Measurements from ENCODE around the gene ATP5PO.

Gene ATP5PO

DNA sequence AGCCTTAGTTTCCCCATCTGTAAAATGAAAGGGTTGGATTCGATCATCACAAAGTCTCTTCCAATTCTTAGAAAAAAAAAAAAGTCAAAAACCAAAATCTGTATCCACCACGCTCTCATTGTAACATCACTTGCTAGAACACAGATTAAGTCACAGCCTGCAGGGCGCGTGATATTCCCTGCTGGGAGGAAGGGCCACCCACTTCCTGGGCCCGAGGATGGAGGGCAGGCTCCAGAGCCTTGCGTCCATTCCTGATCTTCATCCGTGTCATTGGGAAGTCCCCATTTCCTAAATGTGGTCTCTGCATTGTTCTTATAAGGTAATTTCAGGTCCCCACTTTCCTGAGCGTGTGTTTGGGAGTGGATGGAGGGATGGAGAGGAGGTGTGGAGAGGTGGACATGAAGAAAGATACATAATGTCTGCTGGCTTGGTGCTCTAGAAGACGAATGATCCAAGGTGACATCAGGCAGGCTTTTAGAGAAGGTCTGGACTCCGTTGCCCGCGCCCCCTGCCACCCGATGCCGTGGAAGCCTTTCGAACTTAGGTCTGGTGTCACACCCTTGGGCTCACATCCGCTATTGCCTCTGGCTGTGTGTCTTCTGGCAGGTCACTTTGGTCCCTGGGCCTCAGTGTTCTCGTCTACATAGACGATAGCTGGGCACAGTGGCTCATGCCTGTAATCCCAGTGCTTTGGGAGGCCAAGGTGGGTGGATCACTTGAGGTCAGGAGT, 56.1 kb downstream of the ATP5PO start:
- Histone ChIP-seq H3K27ac (ENCODE audit: low read depth in 2 of 2, low read length in 2 of 2) (no peak overlapping the region), H3K9ac (ENCODE audit: low read depth in 1 of 2, low read length in 2 of 2) (no peak overlapping the region), H3K9me3 (ENCODE audit: control insufficient read depth in 2 of 2, low read length in 2 of 2) (no peaks in the 10 kb centered on the region), H3K4me1 (ENCODE audit: control insufficient read depth in 2 of 2, insufficient read depth in 2 of 2, low read length in 2 of 2) (no peaks in the 10 kb centered on the region), H3K36me3 (ENCODE audit: control insufficient read depth in 2 of 2, insufficient read depth in 2 of 2, low read length in 2 of 2) (no peaks in the 10 kb centered on the region), H3K27me3 (ENCODE audit: control insufficient read depth in 2 of 2, insufficient read depth in 2 of 2, low read length in 2 of 2) (no peaks in the 10 kb centered on the region), H3K4me3 (ENCODE audit: low read length in 2 of 2) (no peak overlapping the region)

GRCh38 chr21:33858667-33859372, 56.8 kb downstream of the ATP5PO start:
- no peaks in the 10 kb centered on the region for H3K4me1 ChIP-seq (ENCODE audit: control insufficient read depth in 2 of 2, insufficient read depth in 2 of 2, low read length in 2 of 2)
- no peak overlapping the region for H3K9ac ChIP-seq (ENCODE audit: low read depth in 1 of 2, low read length in 2 of 2)
- H3K4me3 ChIP-seq (ENCODE audit: low read length in 2 of 2): no peak overlapping the region
- H3K36me3 ChIP-seq (ENCODE audit: control insufficient read depth in 2 of 2, insufficient read depth in 2 of 2, low read length in 2 of 2): no peaks in the 10 kb centered on the region
- no peaks in the 10 kb centered on the region for H3K9me3 ChIP-seq (ENCODE audit: control insufficient read depth in 2 of 2, low read length in 2 of 2)
- no peaks in the 10 kb centered on the region for H3K27me3 ChIP-seq (ENCODE audit: control insufficient read depth in 2 of 2, insufficient read depth in 2 of 2, low read length in 2 of 2)
- H3K27ac ChIP-seq (ENCODE audit: low read depth in 2 of 2, low read length in 2 of 2): no peak overlapping the region

- Histone ChIP-seq H3K27me3 (ENCODE audit: control insufficient read depth in 2 of 2, insufficient read depth in 2 of 2, low read length in 2 of 2) (no peaks in the 10 kb centered on the region), H3K4me3 (ENCODE audit: low read length in 2 of 2) (no peak overlapping the region), H3K36me3 (ENCODE audit: control insufficient read depth in 2 of 2, insufficient read depth in 2 of 2, low read length in 2 of 2) (no peaks in the 10 kb centered on the region), H3K4me1 (ENCODE audit: control insufficient read depth in 2 of 2, insufficient read depth in 2 of 2, low read length in 2 of 2) (no peaks in the 10 kb centered on the region), H3K9ac (ENCODE audit: low read depth in 1 of 2, low read length in 2 of 2) (no peak overlapping the region), H3K9me3 (ENCODE audit: control insufficient read depth in 2 of 2, low read length in 2 of 2) (no peaks in the 10 kb centered on the region), H3K27ac (ENCODE audit: low read depth in 2 of 2, low read length in 2 of 2) (no peak overlapping the region)
These were observed 57.5 kb downstream of the ATP5PO start for GRCh38 chr21:33857846-33858666.

DNA sequence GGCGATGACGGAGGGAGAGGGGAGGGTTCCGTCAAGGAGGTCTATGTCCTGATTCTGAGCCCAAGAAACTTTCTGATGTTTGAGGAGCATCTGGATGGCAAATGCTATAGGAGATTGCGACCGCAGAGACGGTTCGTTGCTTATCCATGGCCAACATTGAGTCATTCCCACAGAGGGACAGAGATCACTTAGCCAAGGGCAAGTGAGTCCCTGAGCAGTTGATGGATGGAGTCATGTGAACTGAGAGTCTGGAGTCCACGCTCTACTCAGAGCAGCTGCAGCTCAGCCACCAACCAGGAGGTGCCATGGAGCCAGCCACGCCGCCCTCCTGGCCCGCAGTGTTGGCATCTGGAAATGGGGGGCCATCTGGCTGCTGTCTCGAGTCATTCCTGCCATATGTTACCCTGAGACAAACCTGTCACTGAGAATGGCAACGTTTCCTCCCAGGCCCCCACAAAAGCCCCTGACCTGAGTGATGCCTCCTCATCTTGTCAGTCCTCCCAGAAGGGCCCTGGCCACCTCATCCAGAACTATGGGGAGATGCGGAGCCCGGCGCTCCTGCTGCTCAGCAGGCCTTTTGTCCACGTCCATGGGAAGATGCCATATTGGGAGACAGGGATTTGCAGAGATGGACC, 58.6 kb downstream of the ATP5PO start:
- Histone ChIP-seq H3K36me3 (ENCODE audit: control insufficient read depth in 2 of 2, insufficient read depth in 2 of 2, low read length in 2 of 2) (no peaks in the 10 kb centered on the region), H3K27me3 (ENCODE audit: control insufficient read depth in 2 of 2, insufficient read depth in 2 of 2, low read length in 2 of 2) (no peaks in the 10 kb centered on the region), H3K4me3 (ENCODE audit: low read length in 2 of 2) (no peak overlapping the region), H3K27ac (ENCODE audit: low read depth in 2 of 2, low read length in 2 of 2) (no peak overlapping the region), H3K9me3 (ENCODE audit: control insufficient read depth in 2 of 2, low read length in 2 of 2) (no peaks in the 10 kb centered on the region), H3K9ac (ENCODE audit: low read depth in 1 of 2, low read length in 2 of 2) (no peak overlapping the region), H3K4me1 (ENCODE audit: control insufficient read depth in 2 of 2, insufficient read depth in 2 of 2, low read length in 2 of 2) (no peaks in the 10 kb centered on the region)

- H3K27ac ChIP-seq (ENCODE audit: low read depth in 2 of 2, low read length in 2 of 2): no peak overlapping the region
- H3K4me1 ChIP-seq (ENCODE audit: control insufficient read depth in 2 of 2, insufficient read depth in 2 of 2, low read length in 2 of 2): no peaks in the 10 kb centered on the region
- H3K4me3 ChIP-seq (ENCODE audit: low read length in 2 of 2): no peak overlapping the region
- no peaks in the 10 kb centered on the region for H3K36me3 ChIP-seq (ENCODE audit: control insufficient read depth in 2 of 2, insufficient read depth in 2 of 2, low read length in 2 of 2)
- H3K9me3 ChIP-seq (ENCODE audit: control insufficient read depth in 2 of 2, low read length in 2 of 2): no peaks in the 10 kb centered on the region
- H3K27me3 ChIP-seq (ENCODE audit: control insufficient read depth in 2 of 2, insufficient read depth in 2 of 2, low read length in 2 of 2): no peaks in the 10 kb centered on the region
- no peak overlapping the region for H3K9ac ChIP-seq (ENCODE audit: low read depth in 1 of 2, low read length in 2 of 2)
These were observed 60.4 kb downstream of the ATP5PO start for GRCh38 chr21:33855190-33855589.

DNA sequence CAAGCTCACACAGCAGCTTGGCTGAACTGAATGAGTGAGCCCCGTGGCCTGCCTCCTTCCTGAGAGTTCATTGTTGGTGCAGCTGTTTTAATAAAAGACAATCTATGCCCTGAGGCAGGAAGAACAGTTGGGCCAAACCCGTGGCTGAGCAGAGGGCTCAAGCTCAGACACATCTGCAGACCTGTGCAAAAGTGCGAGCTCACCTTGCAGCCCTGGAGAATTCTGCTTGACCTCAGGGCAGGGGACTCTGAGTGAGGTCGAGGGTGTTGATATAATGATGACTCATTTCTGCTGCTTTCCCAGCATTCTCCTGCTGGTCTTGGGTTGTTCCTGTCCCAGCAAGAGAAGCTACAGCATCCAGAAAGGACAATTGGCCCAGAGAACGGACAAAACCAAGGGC, 61.0 kb downstream of the ATP5PO start:
- no peaks in the 10 kb centered on the region for H3K9me3 ChIP-seq (ENCODE audit: control insufficient read depth in 2 of 2, low read length in 2 of 2)
- H3K9ac ChIP-seq (ENCODE audit: low read depth in 1 of 2, low read length in 2 of 2): no peak overlapping the region
- no peaks in the 10 kb centered on the region for H3K36me3 ChIP-seq (ENCODE audit: control insufficient read depth in 2 of 2, insufficient read depth in 2 of 2, low read length in 2 of 2)
- no peaks in the 10 kb centered on the region for H3K27me3 ChIP-seq (ENCODE audit: control insufficient read depth in 2 of 2, insufficient read depth in 2 of 2, low read length in 2 of 2)
- no peak overlapping the region for H3K4me3 ChIP-seq (ENCODE audit: low read length in 2 of 2)
- H3K4me1 ChIP-seq (ENCODE audit: control insufficient read depth in 2 of 2, insufficient read depth in 2 of 2, low read length in 2 of 2): no peaks in the 10 kb centered on the region
- H3K27ac ChIP-seq (ENCODE audit: low read depth in 2 of 2, low read length in 2 of 2): no peak overlapping the region

Data from mucosa of rectum (tissue), 2 donors.